ENCODE data around the gene IL1RL1. TPM values are rescaled to one million over a fixed set of nuclear protein-coding genes. Genes with fewer than 3 reads are reported as not detected.
"Not testable (repeated sequence)": the region's sequence is repeated elsewhere in the genome, so short reads cannot be mapped to it uniquely, and the experiment has no call there.

The IL1RL1 gene
- total RNA-seq, 1 donor from 2014 or later, result 1.3 TPM

- intact Hi-C loops (cut with DNase I), result no loop called here
- ATAC-seq (ENCODE audit: poor library complexity) (peak; percentile 51), DNase-seq (no peak)
Observed at GRCh38 chr2:102321941-102322719, 10.8 kb downstream of the IL1RL1 start.

DNA sequence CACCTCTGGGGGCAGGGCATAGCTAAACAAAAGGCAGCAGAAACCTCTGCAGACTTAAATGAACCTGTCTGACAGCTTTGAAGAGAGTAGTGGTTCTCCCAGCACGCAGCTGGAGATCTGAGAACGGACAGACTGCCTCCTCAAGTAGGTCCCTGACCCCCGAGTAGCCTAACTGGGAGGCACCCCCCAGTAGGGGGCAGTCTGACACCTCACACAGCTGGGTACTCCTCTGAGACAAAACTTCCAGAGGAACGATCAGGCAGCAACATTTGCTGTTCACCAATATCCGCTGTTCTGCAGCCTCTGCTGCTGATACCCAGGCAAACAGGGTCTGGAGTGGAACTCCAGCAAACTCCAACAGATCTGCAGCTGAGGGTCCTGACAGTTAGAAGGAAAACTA lies 13.6 kb downstream of the IL1RL1 start:
- ATAC-seq (ENCODE audit: poor library complexity); intact Hi-C loops (cut with DNase I); DNase-seq: not testable (repeated sequence)

DNA sequence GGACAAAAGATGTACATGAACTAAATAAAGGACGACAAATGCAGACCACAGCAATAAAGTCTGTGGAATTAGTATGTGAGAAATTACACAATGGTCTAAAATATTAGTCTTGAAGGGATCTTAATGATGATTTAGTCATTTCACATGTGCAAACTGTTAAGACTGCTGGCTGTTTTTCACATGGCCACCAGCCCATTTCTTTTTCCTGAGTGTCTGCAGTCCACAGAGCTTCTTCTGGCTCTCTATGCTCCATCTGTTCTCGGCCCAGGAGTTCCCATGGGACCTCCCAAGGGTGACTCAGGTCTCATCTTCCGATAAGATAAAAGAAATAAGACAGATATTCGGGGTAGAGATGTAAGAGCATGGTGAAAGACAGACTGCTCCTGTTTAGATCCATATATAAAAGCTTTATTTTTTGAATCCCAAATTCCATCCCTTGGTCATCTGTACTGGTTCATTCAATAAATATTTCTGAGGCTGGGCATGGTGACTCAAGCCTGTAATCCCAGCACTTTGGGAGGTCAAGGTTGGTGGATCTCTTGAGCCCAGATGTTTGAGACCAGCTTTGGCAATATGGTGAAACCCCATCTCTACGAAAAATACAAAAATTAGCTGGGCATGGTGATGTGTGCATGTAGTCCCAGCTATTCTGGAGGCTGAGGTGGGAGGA lies 20.1 kb downstream of the IL1RL1 start:
- peak; percentile 49 for ATAC-seq (ENCODE audit: poor library complexity)
- DNase-seq, result no peak
- intact Hi-C loops (cut with DNase I), result no loop called here

DNA sequence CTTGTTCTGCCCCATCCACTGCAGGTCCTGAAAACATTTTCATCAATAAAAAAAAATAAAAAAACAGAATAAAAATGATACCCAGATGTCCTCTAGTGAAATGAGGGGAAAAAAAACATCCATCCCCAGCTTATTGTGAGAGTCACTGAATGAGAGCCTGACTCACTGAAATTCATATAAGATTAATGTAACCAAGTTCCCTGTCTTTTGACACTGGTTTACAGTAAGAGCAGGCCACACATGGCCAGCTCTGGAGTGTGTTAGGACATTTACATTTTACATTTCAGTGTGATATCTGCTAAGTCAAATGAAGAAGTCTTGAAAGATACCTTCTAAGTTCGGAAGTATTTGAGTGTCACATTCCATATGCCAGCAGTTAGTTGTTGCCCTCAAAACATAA lies 23.1 kb downstream of the IL1RL1 start:
- intact Hi-C loops (cut with DNase I), result no loop called here
- ATAC-seq (ENCODE audit: poor library complexity) (no peak), DNase-seq (no peak)

DNA sequence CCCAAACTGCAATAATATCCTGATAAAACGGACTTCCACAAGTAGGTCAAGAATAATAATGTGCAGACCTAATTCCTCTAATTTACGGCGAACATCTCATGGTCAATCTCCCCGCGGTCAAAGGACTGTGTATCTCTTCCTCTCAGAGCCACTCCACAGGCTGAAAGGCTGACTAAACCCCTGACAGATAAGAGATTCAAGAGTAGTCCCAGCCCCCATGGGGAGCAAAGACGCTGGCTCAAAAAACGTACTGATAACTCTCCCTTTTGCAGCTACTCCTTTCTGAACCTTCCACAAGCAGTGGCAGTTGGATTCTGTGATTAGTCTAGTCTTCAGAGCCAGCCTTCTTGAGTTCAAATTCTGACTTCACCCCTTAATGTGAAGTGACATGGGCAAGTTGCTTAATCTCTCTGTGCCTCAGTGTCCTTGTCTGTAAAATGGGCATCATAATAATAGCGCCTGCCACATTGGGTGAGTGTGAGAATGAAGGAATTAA lies 24.6 kb downstream of the IL1RL1 start:
- intact Hi-C loops (cut with DNase I), result no loop called here

GRCh38 chr2:102336502-102336945 lies 25.2 kb downstream of the IL1RL1 start:
- ATAC-seq (ENCODE audit: poor library complexity), result peak; percentile 77
- intact Hi-C loops (cut with DNase I), result no loop called here
- no peak for DNase-seq

More for the DNA sequence above, 24.6 kb downstream of the IL1RL1 start:
- DNase-seq (no peak), ATAC-seq (ENCODE audit: poor library complexity) (peak; percentile 45)

GRCh38 chr2:102337012-102337411 lies 25.6 kb downstream of the IL1RL1 start:
- ATAC-seq (ENCODE audit: poor library complexity) (peak; percentile 53), DNase-seq (no peak)
- intact Hi-C loops (cut with DNase I), result no loop called here

- DNase-seq (no peak), ATAC-seq (ENCODE audit: poor library complexity) (no peak)
- intact Hi-C loops (cut with DNase I), result no loop called here
Observed at GRCh38 chr2:102337481-102338386, 26.4 kb downstream of the IL1RL1 start.

DNA sequence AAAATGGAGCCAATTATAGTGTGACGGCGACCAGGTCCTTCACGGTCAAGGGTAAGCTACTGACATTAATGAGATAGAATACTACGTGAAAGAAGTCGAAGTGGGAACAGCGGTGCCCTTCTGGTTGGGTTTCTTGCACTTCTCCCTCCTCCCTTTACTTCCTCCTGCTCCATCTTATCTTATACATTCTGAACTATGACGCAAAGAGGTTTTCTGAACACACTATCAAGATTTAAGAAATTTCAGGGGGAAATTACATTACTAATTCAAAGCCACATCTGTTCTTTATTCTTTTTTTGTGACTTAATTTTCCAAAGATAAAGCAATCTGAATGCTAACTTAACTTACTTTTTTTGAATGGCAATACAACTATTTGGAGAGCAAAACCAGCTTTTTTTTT lies 29.4 kb downstream of the IL1RL1 start:
- intact Hi-C loops (cut with DNase I), result no loop called here
- DNase-seq (no peak), ATAC-seq (ENCODE audit: poor library complexity) (no peak)

- ATAC-seq (ENCODE audit: poor library complexity) (no peak), DNase-seq (no peak)
- intact Hi-C loops (cut with DNase I), result no loop called here
Observed at GRCh38 chr2:102342888-102343287, 31.5 kb downstream of the IL1RL1 start.

DNA sequence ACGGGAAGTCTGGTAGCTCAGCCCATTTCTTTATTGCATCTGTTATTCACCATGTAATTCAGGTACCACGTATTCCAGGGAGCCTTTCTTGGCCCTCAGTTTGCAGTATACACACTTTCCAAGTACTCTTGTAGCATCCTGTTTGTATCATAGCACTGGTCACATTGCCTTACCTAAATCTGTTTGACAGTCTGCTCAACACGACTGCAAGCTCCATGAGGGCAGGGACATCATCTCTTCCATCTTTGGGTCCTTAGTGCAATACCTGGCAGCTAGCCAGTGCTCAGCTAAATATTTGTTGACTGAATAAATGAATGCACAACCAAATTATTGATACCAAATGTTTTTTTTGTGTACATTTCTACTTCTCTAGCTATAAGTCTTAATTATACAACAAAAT lies 33.0 kb downstream of the IL1RL1 start:
- ATAC-seq (ENCODE audit: poor library complexity) (no peak), DNase-seq (no peak)
- intact Hi-C loops (cut with DNase I), result no loop called here

- no peak for ATAC-seq (ENCODE audit: poor library complexity)
- DNase-seq, result no peak
- intact Hi-C loops (cut with DNase I), result no loop called here
Observed at GRCh38 chr2:102345329-102345920, 34.1 kb downstream of the IL1RL1 start.

GRCh38 chr2:102346381-102347130 lies 35.2 kb downstream of the IL1RL1 start:
- intact Hi-C loops (cut with DNase I), result no loop called here
- DNase-seq (no peak), ATAC-seq (ENCODE audit: poor library complexity) (no peak)

GRCh38 chr2:102350137-102350793 lies 38.9 kb downstream of the IL1RL1 start:
- ATAC-seq (ENCODE audit: poor library complexity), result no peak
- no peak for DNase-seq
- intact Hi-C loops (cut with DNase I), result loop anchor here (10.0 kb wide), 1 partner anchor 325 kb away; no protein-coding TSS in a partner anchor

DNA sequence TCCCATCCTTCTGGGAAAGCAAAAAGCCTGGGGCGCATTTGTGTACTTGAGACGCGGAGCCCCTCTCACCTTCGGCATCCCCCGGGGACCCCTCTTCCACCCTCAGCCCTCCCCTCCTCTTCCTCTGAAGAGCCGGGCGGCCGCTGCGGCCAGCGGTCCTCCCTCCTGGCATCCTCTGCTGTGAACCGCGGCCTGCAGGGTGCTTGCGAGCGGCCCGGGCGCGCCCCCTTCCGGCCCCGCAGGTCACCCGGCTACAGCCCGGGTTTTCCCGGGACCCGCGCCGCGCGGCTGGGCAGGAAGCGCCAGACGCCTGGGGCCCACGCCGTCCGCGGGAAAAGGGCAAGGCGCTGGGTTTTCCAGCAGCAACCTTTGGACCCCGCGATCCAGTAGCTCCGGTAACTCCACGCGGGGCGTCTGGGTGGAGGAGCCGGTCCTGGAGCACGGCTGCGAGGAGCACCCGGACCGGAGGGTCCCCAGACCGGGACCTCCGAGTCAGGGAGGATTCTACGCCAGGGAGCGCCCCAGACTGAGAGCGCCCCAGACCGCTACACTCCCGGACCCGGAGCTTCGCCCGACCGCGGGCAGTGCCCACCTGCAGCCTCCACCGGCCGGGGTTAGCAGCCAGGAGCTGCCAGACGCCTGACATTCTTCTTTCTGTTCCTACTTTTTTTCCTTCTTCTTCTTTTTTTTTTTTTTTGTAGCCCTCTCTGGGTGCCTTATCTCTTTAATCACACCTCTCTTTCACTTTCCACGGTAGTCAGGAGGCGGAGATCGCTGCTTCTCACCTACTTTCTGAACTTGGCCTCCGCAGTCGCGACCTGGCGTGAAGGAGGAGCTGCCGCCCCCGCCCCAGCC lies 44.4 kb downstream of the IL1RL1 start, which contains the start of gene IL18R1:
Gene IL18R1 (plus strand): TSS at position 271 of the 855 bp plus-strand sequence. CDS start 6,865 bp downstream, outside the sequence.
- intact Hi-C loops (cut with DNase I), result loop anchor here (5.0 to 10.0 kb wide), 2 partner anchors 103 to 331 kb away; no protein-coding TSS in a partner anchor
- DNase-seq, result peak; percentile 87
- ATAC-seq (ENCODE audit: poor library complexity), result peak; percentile 100

DNA sequence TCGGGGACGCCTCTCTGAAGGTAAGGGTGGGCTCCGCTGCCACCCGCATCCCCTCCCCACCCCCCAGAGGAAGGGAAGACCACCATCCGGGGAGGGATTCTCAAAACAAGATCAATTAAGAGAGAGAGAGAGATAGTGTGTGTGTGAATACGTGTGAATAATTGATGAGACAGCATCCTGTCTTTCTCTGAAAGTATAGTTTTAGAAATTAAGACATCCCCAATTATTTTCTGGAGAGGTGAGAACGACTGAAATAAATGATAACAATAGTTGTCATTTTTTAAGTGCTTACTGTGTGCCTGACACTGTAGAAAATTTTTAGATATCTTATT lies 45.0 kb downstream of the IL1RL1 start:
- intact Hi-C loops (cut with DNase I), result loop anchor here (5.0 to 10.0 kb wide), 2 partner anchors 104 to 332 kb away; no protein-coding TSS in a partner anchor
- DNase-seq, result no peak
- ATAC-seq (ENCODE audit: poor library complexity), result peak; percentile 16
